Measurements from ENCODE around the gene RBFOX2.
"Not testable (repeated sequence)": the region's sequence is repeated elsewhere in the genome, so short reads cannot be mapped to it uniquely, and the experiment has no call there.

Gene RBFOX2

GRCh38 chr22:36028646-36029405 is at the start of gene RBFOX2:
TSS of gene RBFOX2 (minus strand) at chr22:36028824. CDS start at chr22:36028425, 399 bp downstream.
- DNase-seq (ENCODE audit: low spot score), result peak; percentile 41

GRCh38 chr22:36077271-36077670 is 48.6 kb upstream of the RBFOX2 start:
- no peak for DNase-seq (ENCODE audit: low spot score)

- no peak for DNase-seq (ENCODE audit: low spot score)
These were observed 47.1 kb upstream of the RBFOX2 start for GRCh38 chr22:36075724-36076123.

GRCh38 chr22:36075230-36075629 is 46.6 kb upstream of the RBFOX2 start:
- no peak for DNase-seq (ENCODE audit: low spot score)

- no peak for DNase-seq (ENCODE audit: low spot score)
These were observed 44.9 kb upstream of the RBFOX2 start for GRCh38 chr22:36073476-36073875.

GRCh38 chr22:36070645-36071044 is 42.0 kb upstream of the RBFOX2 start:
- DNase-seq (ENCODE audit: low spot score), result not testable (repeated sequence)

- DNase-seq (ENCODE audit: low spot score), result no peak
These were observed 40.7 kb upstream of the RBFOX2 start for GRCh38 chr22:36069368-36069767.

GRCh38 chr22:36068776-36069344 is 40.2 kb upstream of the RBFOX2 start:
- no peak for DNase-seq (ENCODE audit: low spot score)

GRCh38 chr22:36067235-36067558 is 38.6 kb upstream of the RBFOX2 start:
- DNase-seq (ENCODE audit: low spot score), result no peak

GRCh38 chr22:36065775-36066544 is 37.3 kb upstream of the RBFOX2 start:
- DNase-seq (ENCODE audit: low spot score), result peak; percentile 54

GRCh38 chr22:36065462-36065774 is 36.8 kb upstream of the RBFOX2 start:
- DNase-seq (ENCODE audit: low spot score), result no peak

- no peak for DNase-seq (ENCODE audit: low spot score)
These were observed 35.7 kb upstream of the RBFOX2 start for GRCh38 chr22:36064358-36064757.

GRCh38 chr22:36056980-36057379 is 28.4 kb upstream of the RBFOX2 start:
- DNase-seq (ENCODE audit: low spot score), result no peak

GRCh38 chr22:36055376-36056295 is 27.0 kb upstream of the RBFOX2 start:
- no peak for DNase-seq (ENCODE audit: low spot score)

- DNase-seq (ENCODE audit: low spot score), result not testable (repeated sequence)
These were observed 25.8 kb upstream of the RBFOX2 start for GRCh38 chr22:36054446-36054845.

- DNase-seq (ENCODE audit: low spot score), result no peak
These were observed 24.9 kb upstream of the RBFOX2 start for GRCh38 chr22:36053242-36054147.

- DNase-seq (ENCODE audit: low spot score), result peak; percentile 7
These were observed 23.9 kb upstream of the RBFOX2 start for GRCh38 chr22:36052505-36052941.

GRCh38 chr22:36049678-36049997 is 21.0 kb upstream of the RBFOX2 start:
- no peak for DNase-seq (ENCODE audit: low spot score)

- no peak for DNase-seq (ENCODE audit: low spot score)
These were observed 20.5 kb upstream of the RBFOX2 start for GRCh38 chr22:36048911-36049677.

- DNase-seq (ENCODE audit: low spot score), result not testable (repeated sequence)
These were observed 15.9 kb upstream of the RBFOX2 start for GRCh38 chr22:36044517-36044916.

Measured in CD4-positive, alpha-beta T cell treated with Interleukin-15 for 4 hours (primary cell).